Aorta (tissue), 5 donors: ENCODE results near the gene MFF. TPM values are rescaled to one million over a fixed set of nuclear protein-coding genes. Genes with fewer than 3 reads are reported as not detected.
"Not testable (repeated sequence)": the region's sequence is repeated elsewhere in the genome, so short reads cannot be mapped to it uniquely, and the experiment has no call there.

Experiments
- ATAC-seq: fragments of 200-7000 bp; cut with Tn5 transposase; one replicate; pipeline ENCODE4 v1.9.1; 2022; ENCODE audit warnings: moderate library complexity; ENCODE audit not compliant: low FRiP score
- DNase-seq, 2 donors: peaks; one replicate each; pipeline ENCODE4 v3.0.0-alpha.2; 2020
- H3K27ac ChIP-seq, 2 donors: one replicate each; pipeline ENCODE4 v1.5.1; 2013; ENCODE audit warnings: low read length in 2 of 2, mild to moderate bottlenecking in 2 of 2, moderate library complexity in 2 of 2, control low read depth in 1 of 2, inconsistent platforms in 1 of 2, low read depth in 1 of 2
- H3K27me3 ChIP-seq, 2 donors: one replicate each; pipeline ENCODE4 v1.6.1; 2013; ENCODE audit warnings: control low read depth in 1 of 2, low read length in 1 of 2, mild to moderate bottlenecking in 1 of 2, moderate library complexity in 1 of 2; ENCODE audit not compliant: insufficient read depth in 2 of 2, control insufficient read depth in 1 of 2
- H3K36me3 ChIP-seq, 2 donors: one replicate each; pipeline ENCODE4 v1.6.1; 2013; ENCODE audit warnings: control low read depth in 1 of 2, low read length in 1 of 2, mild to moderate bottlenecking in 1 of 2; ENCODE audit not compliant: insufficient read depth in 2 of 2, control insufficient read depth in 1 of 2
- H3K4me1 ChIP-seq, 2 donors: one replicate each; pipeline ENCODE4 v1.6.1; 2013; ENCODE audit warnings: low read length in 2 of 2, control low read depth in 1 of 2, mild to moderate bottlenecking in 1 of 2, moderate library complexity in 1 of 2; ENCODE audit not compliant: insufficient read depth in 2 of 2, control insufficient read depth in 1 of 2
- H3K4me3 ChIP-seq, 2 donors: one replicate each; pipeline ENCODE4 v1.5.1; 2013; ENCODE audit warnings: low read length in 2 of 2, control low read depth in 1 of 2, mild to moderate bottlenecking in 1 of 2
- H3K9me3 ChIP-seq: one replicate; pipeline ENCODE4 v1.6.1; 2013; ENCODE audit warnings: mild to moderate bottlenecking, low read length; ENCODE audit not compliant: control insufficient read depth
- WGBS, 2 donors: extraction: QIAGEN DNeasy Blood & Tissue Kit; methylation state at CpG; one replicate each; pipeline ENCODE4 v1.1.7; 2013; 5-methylcytosine and 5-hydroxymethylcytosine counted together
- intact Hi-C, 2 donors: fragments of 100-400 bp; cut with DNase I; formaldehyde crosslinking; loops; one replicate each; pipeline versions ENCODE4 v1.14.2 to v1.15.0; 2022
- polyA plus RNA-seq, 2 donors: library from polyadenylated mRNA; stranded (reverse); fragments of 200-250 nt; gene quantifications; one replicate each; pipeline ENCODE4 v1.2.3, GENCODE V29; 2013
- total RNA-seq, 2 donors: library from RNA; stranded (reverse); fragmentation: NEBNext Ultra II Directional; extraction: Animal tissue kit (Norgen Biotek cat#: 25700); gene quantifications; one replicate each; pipeline ENCODE4 v1.2.1, GENCODE V29; 2021
- donor health status: healthy with polysubstance abuse.
- donor health status: Bipolar disorder and iron deficiency.
- donor health status: DM: no; HTN: no; CAD: no.
- donor health status: DM: no; HTN: no; CAD: no.
- donor health status: DM: yes; HTN: yes; CAD: no.

MFF gene
- total and polyA plus RNA-seq, 4 donors: 57.4 to 119 (median 87.2) TPM

GRCh38 chr2:227376656-227377396, 51.8 kb downstream of the MFF start:
- no peak overlapping the region for H3K4me3 ChIP-seq
- no peaks in the 10 kb centered on the region for H3K9me3 ChIP-seq
- ATAC-seq (no peak), DNase-seq (no peak)
- no peaks in the 10 kb centered on the region for H3K27me3 ChIP-seq
- no peaks in the 10 kb centered on the region for H3K4me1 ChIP-seq
- H3K36me3 ChIP-seq: no peaks in the 10 kb centered on the region
- H3K27ac ChIP-seq: no peak overlapping the region
- intact Hi-C loops: no loop called here
- WGBS, 2 donors: 72 to 79% methylated on average over 9 of the region's 9 CpGs

GRCh38 chr2:227377467-227378351, 52.7 kb downstream of the MFF start:
- Histone ChIP-seq H3K27me3 (no peaks in the 10 kb centered on the region), H3K4me1 (no peaks in the 10 kb centered on the region), H3K36me3 (no peaks in the 10 kb centered on the region), H3K4me3 (no peak overlapping the region), H3K27ac (no peak overlapping the region), H3K9me3 (no peaks in the 10 kb centered on the region)
- DNase-seq: no peak
- no peak for ATAC-seq
- intact Hi-C loops: no loop called here
- 83% methylated on average over 8 of the region's 8 CpGs for WGBS, 2 donors

- intact Hi-C loops: no loop called here
- no peaks in the 10 kb centered on the region for H3K27me3 ChIP-seq
- ATAC-seq (no peak), DNase-seq (no peak)
- H3K4me3 ChIP-seq: no peak overlapping the region
- no peaks in the 10 kb centered on the region for H3K36me3 ChIP-seq
- no peaks in the 10 kb centered on the region for H3K9me3 ChIP-seq
- no peak overlapping the region for H3K27ac ChIP-seq
- WGBS, 2 donors: 82 to 85% methylated on average over 4 of the region's 4 CpGs
- H3K4me1 ChIP-seq: no peaks in the 10 kb centered on the region
These were observed 53.3 kb downstream of the MFF start for GRCh38 chr2:227378371-227378782.

- Histone ChIP-seq H3K27me3 (no peaks in the 10 kb centered on the region), H3K9me3 (no peaks in the 10 kb centered on the region), H3K4me3 (no peak within 1 kb of the TSS), H3K4me1 (no peaks in the 10 kb centered on the region), H3K36me3 (no peaks in the 10 kb centered on the region), H3K27ac (no peak within 1 kb of the TSS)
- WGBS, 2 donors: 92 to 95% methylated on average over 4 of the region's 4 CpGs
- no peak for DNase-seq
- intact Hi-C loops: no loop called here
- no peak for ATAC-seq
These were observed 54.0 kb downstream of the MFF start, which contains the start of gene TM4SF20 for GRCh38 chr2:227379095-227379494. Gene TM4SF20 (minus strand): TSS chr2:227379306. CDS start chr2:227379268, 38 bp downstream.

GRCh38 chr2:227382241-227382835, 57.3 kb downstream of the MFF start:
- H3K9me3 ChIP-seq, intact Hi-C loops: not testable (repeated sequence)

GRCh38 chr2:227383686-227384085, 58.6 kb downstream of the MFF start:
- H3K4me1 ChIP-seq: no peaks in the 10 kb centered on the region
- H3K4me3 ChIP-seq: no peak overlapping the region
- WGBS, 2 donors: 48 to 58% methylated on average over 3 of the region's 3 CpGs
- H3K27me3 ChIP-seq: no peaks in the 10 kb centered on the region
- no peak for ATAC-seq
- no peak overlapping the region for H3K27ac ChIP-seq
- intact Hi-C loops: no loop called here
- DNase-seq: no peak
- no peaks in the 10 kb centered on the region for H3K36me3 ChIP-seq
- H3K9me3 ChIP-seq: no peaks in the 10 kb centered on the region

More at GRCh38 chr2:227382241-227382835, 57.3 kb downstream of the MFF start:
- ATAC-seq, DNase-seq, H3K27ac ChIP-seq, H3K27me3 ChIP-seq, H3K4me3 ChIP-seq, H3K4me1 ChIP-seq, H3K36me3 ChIP-seq: not testable (repeated sequence)
- 77 to 82% methylated on average over 2 of the region's 2 CpGs for WGBS, 2 donors

GRCh38 chr2:227386630-227387029, 61.6 kb downstream of the MFF start:
- DNase-seq: no peak
- no peak overlapping the region for H3K27ac ChIP-seq
- intact Hi-C loops: no loop called here
- no peak overlapping the region for H3K4me3 ChIP-seq
- no peaks in the 10 kb centered on the region for H3K36me3 ChIP-seq
- no peaks in the 10 kb centered on the region for H3K4me1 ChIP-seq
- H3K9me3 ChIP-seq: no peaks in the 10 kb centered on the region
- no peak for ATAC-seq
- H3K27me3 ChIP-seq: no peaks in the 10 kb centered on the region
- WGBS, 2 donors: 82 to 85% methylated on average over 6 of the region's 6 CpGs

- WGBS, 2 donors: 87 to 89% methylated on average over 7 of the region's 7 CpGs
These were observed 62.5 kb downstream of the MFF start, which contains the start of gene SCYGR1 for GRCh38 chr2:227387583-227387982. Gene SCYGR1 (minus strand): TSS chr2:227387949. CDS start chr2:227387949, 0 bp downstream.

More at GRCh38 chr2:227387583-227387982, 62.5 kb downstream of the MFF start, which contains the start of gene SCYGR1:
- intact Hi-C loops, H3K27me3 ChIP-seq, H3K27ac ChIP-seq, DNase-seq, H3K36me3 ChIP-seq, H3K4me3 ChIP-seq, ATAC-seq, H3K4me1 ChIP-seq, H3K9me3 ChIP-seq: not testable (repeated sequence)
